ENCODE data around the gene TESK1.

The TESK1 gene

GRCh38 chr9:35656348-35656747 lies 51.3 kb downstream of the TESK1 start:
- no peaks in the 10 kb centered on the region for H3K36me3 ChIP-seq
- H3K4me1 ChIP-seq (ENCODE audit: control insufficient read depth in 1 of 2, insufficient read depth in 1 of 2, low read depth in 1 of 2, low read length in 1 of 2): peaks cover 26 to 29% of the 10 kb centered on the region in 2 experiments
- no peak for TF ChIP-seq CTCF (IDR thresholded peaks at IDR 0.05)
- no peak overlapping the region for H3K4me3 ChIP-seq (ENCODE audit: low read depth in 1 of 2, low read length in 1 of 2)
- no peak overlapping the region for H3K27ac ChIP-seq
- no peaks in the 10 kb centered on the region for H3K9me3 ChIP-seq
- no peaks in the 10 kb centered on the region for H3K27me3 ChIP-seq

GRCh38 chr9:35656831-35657545 lies 51.9 kb downstream of the TESK1 start:
- H3K27ac ChIP-seq: peak overlapping the region; percentile 87
- H3K27me3 ChIP-seq: no peaks in the 10 kb centered on the region
- peak overlapping the region; percentile 86 to 87 for H3K4me3 ChIP-seq (ENCODE audit: low read depth in 1 of 2, low read length in 1 of 2)
- H3K36me3 ChIP-seq: no peaks in the 10 kb centered on the region
- peaks cover 26 to 29% of the 10 kb centered on the region in 2 experiments for H3K4me1 ChIP-seq (ENCODE audit: control insufficient read depth in 1 of 2, insufficient read depth in 1 of 2, low read depth in 1 of 2, low read length in 1 of 2)
- no peaks in the 10 kb centered on the region for H3K9me3 ChIP-seq
- no peak for TF ChIP-seq CTCF (IDR thresholded peaks at IDR 0.05)

GRCh38 chr9:35657546-35658136 lies 52.6 kb downstream of the TESK1 start, which contains the start of gene RMRP:
Gene RMRP (minus strand): TSS chr9:35658019.
- TF ChIP-seq CTCF (IDR thresholded peaks at IDR 0.05): no peak
- Histone ChIP-seq H3K4me1 (ENCODE audit: control insufficient read depth in 1 of 2, insufficient read depth in 1 of 2, low read depth in 1 of 2, low read length in 1 of 2) (peaks cover 26 to 29% of the 10 kb centered on the region in 2 experiments), H3K36me3 (no peaks in the 10 kb centered on the region), H3K27ac (peak within 1 kb of the TSS; percentile 87), H3K4me3 (ENCODE audit: low read depth in 1 of 2, low read length in 1 of 2) (peak within 1 kb of the TSS; percentile 86 to 87), H3K27me3 (no peaks in the 10 kb centered on the region), H3K9me3 (no peaks in the 10 kb centered on the region)

GRCh38 chr9:35658137-35658967 lies 53.3 kb downstream of the TESK1 start, which contains the start of gene CCDC107:
Gene CCDC107 (plus strand): TSS chr9:35658292. CDS start chr9:35658380, 88 bp downstream.
- Histone ChIP-seq H3K4me3 (ENCODE audit: low read depth in 1 of 2, low read length in 1 of 2) (peak within 1 kb of the TSS; percentile 86 to 87), H3K36me3 (no peaks in the 10 kb centered on the region), H3K4me1 (ENCODE audit: control insufficient read depth in 1 of 2, insufficient read depth in 1 of 2, low read depth in 1 of 2, low read length in 1 of 2) (peaks cover 26 to 29% of the 10 kb centered on the region in 2 experiments), H3K9me3 (no peaks in the 10 kb centered on the region), H3K27ac (peak within 1 kb of the TSS; percentile 87), H3K27me3 (no peaks in the 10 kb centered on the region)
- peak; percentile 41 for TF ChIP-seq CTCF (IDR thresholded peaks at IDR 0.05)

GRCh38 chr9:35658968-35659220 lies 53.8 kb downstream of the TESK1 start:
- Histone ChIP-seq H3K9me3 (no peaks in the 10 kb centered on the region), H3K36me3 (no peaks in the 10 kb centered on the region), H3K4me1 (ENCODE audit: control insufficient read depth in 1 of 2, insufficient read depth in 1 of 2, low read depth in 1 of 2, low read length in 1 of 2) (peaks cover 30 to 35% of the 10 kb centered on the region in 2 experiments), H3K27me3 (no peaks in the 10 kb centered on the region), H3K4me3 (ENCODE audit: low read depth in 1 of 2, low read length in 1 of 2) (peak overlapping the region; percentile 86 to 87), H3K27ac (peak overlapping the region; percentile 87)
- TF ChIP-seq CTCF (IDR thresholded peaks at IDR 0.05): no peak
